Stimulated activated naive CD8-positive, alpha-beta T cell treated with anti-CD3 and anti-CD28 coated beads, Interleukin-15, Interleukin-2, amounts not matched to agents 100 U/mL and 50 U/mL, for 24 hours (primary cell): ENCODE measurements around the gene AK2.
"Not testable (repeated sequence)": the region's sequence is repeated elsewhere in the genome, so short reads cannot be mapped to it uniquely, and the experiment has no call there.

Experiments used
- ATAC-seq: fragments of 150-1000 bp; cut with Tn5 transposase; one replicate; pipeline ENCODE4 v1.10.0; 2021
- DNase-seq: peaks from one replicate; pipeline ENCODE4 v3.0.0; 2021

The AK2 gene

DNA sequence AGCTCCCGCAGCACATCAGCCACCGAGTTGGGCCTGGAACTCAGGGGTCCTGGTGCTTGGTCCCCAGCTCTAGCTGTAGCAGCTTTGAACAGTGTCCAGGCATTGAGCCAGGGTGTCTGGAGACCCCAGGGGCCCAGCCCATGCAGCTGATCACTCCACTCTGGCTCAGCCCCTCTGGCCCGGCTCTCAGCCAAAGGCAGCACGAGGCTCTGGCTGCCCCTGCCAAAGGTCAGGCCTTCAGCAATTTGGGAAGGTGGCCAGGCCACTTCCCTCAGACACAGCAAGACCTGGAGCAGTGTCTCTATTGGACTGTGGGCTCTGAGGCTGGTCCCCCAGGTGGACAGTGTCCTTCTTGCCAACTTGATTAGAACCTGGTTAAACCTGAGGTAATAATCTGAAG lies 37.7 kb downstream of the AK2 start:
- DNase-seq (no peak), ATAC-seq (no peak)

DNA sequence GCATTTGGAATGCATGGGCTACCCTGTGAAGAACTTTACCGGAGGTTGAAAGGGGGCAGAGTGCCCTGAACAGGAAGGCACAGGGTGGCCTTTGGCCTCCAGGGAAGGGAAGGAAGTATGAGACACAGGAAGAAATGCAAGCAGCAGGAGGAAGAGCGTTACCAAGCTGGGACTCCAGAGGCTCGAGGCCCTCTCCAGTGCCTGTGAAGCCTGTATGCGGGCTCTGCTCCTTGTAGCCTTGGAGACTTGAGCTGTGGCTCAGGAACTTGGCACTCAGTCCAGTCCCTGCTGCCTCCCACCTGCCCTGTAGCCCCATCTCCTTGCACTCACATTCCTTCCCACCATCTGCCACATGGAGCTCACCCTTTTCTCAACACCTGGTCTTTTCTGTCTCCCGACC lies 38.6 kb downstream of the AK2 start:
- ATAC-seq, result no peak
- DNase-seq, result no peak

DNA sequence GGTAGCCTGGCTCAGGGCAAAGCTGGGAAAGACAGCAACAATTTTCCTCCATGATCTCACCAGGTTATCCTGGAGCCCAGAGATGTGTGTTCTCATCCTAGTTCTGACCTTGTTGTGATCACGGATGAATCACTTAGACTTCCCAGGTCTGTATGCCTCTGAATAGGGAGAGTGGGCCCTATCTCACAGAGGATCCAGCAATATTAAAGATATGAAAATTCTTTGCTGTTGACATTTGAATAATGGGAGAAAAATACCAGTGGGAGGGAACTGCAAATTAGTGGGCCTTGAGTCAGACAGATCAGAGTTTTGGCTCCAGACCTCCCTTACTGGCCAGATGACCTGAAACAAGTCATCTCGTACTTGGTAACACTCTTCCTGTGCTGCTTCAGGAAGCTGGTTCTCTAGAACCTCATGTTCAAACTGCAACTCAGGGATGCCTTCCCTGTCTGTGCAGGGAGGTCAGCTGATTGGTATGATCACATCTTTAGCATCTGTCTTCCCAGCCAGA lies 39.2 kb downstream of the AK2 start:
- DNase-seq, result no peak
- ATAC-seq, result no peak

DNA sequence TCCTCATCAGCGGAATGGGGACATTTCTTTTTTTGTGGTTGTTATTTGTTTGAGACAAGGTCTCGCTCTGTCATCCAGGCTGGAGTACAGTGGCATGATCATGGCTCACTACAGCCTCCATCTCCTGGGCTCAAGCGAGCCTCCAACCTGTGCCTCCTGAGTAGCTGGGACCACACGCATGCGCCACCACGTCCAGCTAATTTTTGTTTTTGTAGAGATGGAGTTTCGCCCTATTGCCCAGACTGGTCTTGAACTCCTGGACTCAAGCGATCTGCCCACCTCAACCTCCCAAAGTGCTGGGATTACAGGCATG lies 43.4 kb downstream of the AK2 start:
- ATAC-seq, DNase-seq: not testable (repeated sequence)

DNA sequence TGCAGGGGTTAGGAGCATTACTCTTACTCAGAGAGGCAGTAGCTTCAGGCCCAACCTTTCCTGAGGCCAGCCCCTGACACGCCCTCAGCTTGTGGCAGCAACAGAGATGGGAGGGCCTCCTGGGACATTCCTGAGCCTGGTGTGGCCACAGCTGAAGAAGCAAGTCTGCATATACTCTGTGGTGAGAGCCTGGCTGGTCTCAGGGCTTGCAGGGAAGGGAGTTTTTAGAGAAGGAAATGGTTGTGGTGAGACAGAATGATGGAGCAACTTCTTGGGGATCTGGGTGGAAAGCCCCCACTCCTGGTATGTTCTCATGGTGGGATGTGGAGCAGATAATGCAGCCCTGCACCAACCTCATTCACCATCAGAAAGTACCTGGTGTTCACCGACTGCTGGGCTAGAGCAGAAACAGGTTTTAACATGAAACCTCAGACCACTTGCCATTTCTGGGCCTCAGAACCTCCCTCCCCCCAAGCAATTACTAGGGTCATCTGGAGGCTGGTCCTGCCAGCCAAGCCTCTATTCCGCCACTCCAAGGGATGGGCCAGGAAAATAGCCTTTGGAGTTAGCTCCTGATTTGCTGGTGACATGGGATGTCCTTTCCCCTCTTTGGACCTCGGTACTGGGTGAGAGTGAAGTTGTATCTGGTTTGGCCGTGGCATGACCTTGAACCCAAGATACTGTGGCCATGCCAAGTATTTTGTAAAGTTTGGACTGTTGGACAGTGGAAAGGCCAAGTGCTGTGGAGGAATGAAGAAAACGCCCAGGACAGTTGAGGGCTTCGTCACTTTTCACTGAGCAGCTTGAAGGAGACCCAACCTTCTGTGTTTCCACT lies 44.0 kb downstream of the AK2 start:
- DNase-seq (peak; percentile 81), ATAC-seq (peak; percentile 93)

DNA sequence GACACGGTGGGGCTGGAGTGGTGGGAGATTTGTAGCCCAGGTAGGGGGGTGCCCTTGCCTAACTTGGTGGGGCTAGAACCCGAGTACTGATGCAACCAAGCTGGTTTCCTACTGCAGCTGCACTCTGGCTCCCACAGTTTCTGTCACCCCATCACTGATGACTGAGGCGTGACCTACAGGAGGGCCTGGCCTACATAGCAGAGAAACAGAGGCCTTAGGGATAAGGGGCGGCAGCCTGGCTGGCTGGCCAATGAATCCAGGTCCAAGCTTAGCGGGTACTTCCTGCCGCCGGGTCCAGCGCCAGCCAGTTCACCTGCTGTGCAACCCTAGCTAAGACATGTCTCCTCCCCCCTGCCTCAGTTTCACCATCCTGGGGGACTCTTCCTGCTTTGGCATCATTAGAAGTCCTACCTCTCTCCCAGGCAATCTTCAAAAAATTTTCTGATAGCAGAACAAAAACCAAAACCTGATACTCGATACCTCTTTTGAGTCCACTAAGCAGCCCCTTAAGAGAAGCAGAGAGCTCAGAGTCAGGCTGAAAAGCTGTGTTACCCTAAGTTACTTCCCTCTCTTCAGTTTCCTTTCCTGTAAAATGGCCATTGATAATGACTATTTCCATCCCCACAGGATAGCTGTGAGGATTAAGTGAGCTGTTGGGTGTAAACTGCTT lies 44.7 kb downstream of the AK2 start:
- DNase-seq, result no peak
- no peak for ATAC-seq

DNA sequence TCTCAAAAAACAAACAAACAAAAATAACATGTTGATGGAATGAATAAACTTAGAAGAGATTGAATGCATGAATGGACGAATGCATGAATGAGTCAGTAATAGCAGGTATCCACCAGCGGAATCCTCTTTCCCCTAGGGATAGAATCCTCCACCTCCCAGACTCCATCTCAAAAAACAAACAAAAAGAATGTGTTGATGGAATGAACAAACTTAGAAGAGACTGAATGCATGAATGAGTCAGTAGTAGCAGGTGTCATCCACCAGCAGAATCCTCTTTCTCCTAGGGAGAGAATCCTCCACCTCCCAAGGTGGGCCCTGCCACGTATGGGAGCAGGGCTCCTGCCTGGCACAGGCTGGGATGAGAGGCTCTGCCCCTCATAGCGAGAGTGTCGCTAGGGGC lies 45.3 kb downstream of the AK2 start:
- ATAC-seq, result no peak
- DNase-seq, result no peak

DNA sequence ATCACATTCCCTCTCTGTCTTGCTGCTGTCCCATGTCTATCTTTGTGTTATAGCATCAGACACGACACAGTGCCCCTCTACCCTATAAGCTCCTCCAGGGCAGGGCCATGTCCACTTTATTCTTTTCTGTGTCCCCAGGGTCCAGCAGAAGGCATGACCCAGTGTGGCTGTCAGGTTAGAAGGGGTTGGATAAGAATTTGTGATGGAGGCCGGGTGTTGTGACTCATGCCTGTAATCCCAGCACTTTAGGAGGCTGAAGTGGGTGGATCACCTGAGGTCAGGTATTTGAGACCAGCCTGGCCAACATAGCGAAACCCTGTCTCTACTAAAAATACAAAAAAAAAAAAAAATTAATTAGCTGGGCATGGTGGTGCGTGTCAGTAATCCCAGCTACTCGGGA lies 45.8 kb downstream of the AK2 start:
- DNase-seq, result no peak
- no peak for ATAC-seq

DNA sequence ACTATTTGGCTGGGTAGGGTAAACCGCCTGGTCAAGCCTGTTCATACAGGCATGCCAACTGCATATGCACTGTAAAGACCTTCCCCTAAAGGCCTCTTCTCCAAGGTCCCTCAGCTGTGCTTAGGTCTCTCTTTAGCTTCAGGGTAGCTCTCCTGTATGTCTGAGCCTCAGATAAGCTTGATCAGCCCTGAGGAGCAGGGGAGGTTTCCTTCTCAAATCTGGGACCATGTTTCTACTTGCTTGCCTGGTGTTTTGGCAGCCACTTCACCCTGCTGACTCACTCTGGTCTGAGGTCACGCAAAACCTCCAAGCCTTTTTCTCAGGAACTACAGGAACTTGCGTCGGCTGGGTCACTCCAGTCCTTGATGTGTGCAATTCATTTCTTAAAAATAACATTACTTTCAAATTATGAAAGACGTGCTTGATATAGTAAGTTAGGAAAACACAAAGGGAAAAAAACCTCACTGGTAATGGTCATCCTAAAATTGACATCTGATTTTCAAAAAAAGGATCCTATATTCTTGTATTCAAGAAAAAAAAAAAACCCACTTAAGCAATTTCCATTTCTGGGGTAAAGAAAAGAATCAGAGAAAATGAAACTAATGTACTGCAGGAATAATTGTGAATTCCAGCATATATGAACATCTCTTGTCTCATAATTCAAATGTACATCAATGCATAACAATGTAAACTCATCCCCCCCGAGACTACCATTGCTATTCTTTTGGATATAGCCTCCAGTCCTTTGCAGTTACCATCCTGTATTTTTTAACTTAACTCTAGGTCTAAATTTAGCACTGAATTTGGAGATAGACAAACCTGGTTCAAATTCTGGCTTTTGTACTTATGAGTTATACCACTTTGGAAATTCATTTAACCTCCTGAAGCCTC lies 47.3 kb downstream of the AK2 start:
- DNase-seq (peak; percentile 60), ATAC-seq (peak; percentile 48)

DNA sequence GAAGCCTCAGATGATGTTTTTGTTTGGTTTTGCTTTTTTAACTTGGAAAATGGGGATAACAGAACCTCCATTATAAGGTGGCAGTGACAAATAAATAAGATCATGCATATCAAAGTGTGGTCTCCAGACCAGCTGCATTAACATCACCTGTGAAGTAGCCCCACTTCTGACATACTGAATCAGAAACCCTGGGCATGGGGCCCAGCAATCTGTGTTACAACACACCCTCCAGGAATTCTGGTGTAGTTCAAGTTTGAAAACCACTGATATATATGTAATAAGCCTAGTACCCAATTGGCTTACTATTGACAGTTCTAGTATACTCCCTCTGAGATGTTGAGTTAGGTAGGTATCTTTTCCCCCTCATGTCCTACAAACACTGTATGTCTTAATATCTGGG lies 48.0 kb downstream of the AK2 start:
- ATAC-seq (no peak), DNase-seq (no peak)

DNA sequence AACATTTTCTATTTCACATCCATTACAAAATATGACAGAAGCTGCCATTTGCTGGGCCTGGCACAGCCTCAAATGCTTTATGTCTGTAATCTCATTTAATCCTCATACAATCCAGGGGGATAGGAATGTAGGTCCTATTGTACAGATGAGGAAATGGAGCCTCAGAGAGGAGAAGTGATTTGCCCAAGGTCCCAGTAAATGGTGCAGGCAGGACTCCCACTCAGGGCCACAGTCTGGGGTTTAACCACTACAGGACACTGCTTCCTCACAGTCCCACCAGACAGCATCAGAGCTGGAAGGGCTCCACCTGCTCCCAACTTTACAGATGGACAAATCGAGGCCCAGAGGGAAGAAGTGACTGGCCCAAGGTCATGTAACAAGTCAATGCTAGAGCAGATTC lies 51.5 kb downstream of the AK2 start:
- DNase-seq (no peak), ATAC-seq (no peak)

DNA sequence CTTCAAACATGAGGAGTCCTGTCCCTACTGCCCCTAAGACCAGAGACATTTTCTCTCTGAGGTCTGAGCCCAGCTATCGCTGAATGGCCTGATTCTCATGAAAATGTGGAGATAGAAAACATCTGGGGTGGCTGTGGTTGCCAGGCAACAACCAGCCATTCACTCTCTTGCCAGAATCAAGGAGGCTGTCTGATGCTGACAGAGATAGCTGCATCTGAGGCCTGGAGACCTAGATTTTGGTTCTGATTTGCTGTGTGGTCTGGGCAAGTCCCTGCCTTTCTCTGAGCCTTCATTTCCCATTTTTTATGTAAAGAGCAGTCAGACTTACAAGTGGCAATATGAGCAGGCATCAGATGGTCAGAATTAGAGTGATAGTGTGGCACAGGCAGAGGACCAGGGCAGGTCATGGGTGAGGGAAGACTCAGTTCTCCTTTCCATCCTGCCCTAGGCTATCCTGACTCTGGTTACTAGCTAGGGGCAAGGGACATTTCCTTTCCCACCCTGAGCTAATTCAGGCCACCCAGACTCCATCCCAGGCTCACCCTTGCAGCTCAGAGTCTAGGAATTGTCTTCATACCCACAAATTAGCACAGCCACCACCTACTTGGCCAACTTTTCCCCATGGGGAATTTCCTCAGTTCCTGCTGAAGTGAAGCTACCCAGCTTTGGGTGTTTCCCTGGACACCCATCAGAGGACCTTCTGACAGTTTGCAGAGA lies 52.1 kb downstream of the AK2 start:
- DNase-seq (no peak), ATAC-seq (peak; percentile 14)

DNA sequence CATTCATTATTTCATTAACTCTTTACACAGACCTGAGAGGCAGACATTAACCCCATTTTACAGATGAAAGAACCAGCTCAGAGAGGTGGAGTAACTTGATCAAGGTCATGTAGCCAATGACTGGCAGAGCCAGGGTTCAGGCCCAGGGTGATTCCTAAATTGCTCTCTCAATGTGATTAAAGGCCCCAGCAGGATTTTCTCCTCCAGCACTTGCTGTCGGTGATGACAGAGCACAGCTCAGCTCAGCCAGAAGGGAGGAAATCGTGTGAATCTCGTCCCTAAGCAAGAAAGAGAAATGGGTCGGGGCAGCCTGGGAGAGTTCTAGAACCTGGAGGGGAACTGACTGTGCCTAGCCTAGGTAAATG lies 52.6 kb downstream of the AK2 start:
- ATAC-seq (no peak), DNase-seq (no peak)

DNA sequence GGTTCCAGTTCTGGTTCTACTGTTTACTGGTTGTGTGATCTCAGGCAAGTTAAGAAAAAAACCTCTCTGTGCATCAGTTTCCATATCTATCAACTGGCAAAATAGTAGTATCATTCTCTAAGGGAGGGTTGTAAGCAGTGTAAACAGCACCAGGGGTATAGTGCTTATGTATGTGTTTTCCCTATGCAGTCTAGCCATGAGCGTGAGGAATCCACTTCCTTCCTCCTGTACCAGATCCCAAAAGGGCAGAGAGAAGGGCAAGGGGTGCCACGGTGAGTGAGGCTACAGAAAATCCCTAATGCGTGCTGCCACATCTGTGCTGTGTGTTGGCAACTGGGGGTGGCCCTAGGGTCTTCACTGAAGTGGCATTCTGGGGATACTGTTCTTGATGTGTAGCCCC lies 53.7 kb downstream of the AK2 start:
- DNase-seq, result no peak
- ATAC-seq, result no peak

DNA sequence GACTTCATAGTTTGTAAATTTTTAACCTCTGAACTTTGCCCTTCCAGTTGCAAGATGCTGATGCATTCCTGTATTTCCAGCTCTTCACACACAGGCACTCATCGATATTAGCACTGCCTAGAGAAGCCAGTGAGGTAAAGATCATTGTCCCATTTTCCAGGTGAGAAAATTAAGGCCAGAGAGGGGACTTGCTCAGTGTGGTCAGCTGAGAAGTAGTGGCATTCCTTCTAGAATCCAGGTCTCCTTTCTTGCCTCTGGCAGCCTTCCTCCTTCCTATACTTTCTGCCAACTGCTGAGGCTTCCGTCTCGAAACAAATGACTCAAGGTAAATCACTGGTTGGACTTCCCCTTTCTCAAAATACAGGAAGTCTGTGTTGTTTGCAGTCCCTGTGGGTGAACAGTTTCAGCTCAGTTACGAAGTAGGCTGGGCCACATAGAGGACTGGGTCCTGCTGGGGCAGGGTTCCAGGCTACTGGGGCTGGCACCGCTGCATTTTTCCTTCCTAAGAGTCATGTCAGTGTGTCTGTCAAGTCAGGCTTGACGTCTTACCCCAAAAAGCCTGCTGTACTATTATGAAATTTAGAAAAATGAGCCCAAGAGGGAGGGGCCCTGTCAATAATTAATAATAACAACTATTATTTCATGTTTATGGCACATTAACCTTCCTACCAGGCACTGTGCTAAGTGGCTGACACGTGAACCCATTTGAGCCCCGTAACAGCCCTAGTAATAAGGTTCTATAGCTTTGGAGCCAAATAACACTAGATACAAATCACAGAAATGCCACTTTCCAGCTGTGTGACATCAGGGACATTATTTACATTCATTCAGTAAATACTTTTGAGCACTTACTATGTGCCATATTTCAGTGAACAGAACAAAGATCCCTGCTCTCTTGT lies 55.4 kb downstream of the AK2 start:
- ATAC-seq (peak; percentile 98), DNase-seq (peak; percentile 69)

DNA sequence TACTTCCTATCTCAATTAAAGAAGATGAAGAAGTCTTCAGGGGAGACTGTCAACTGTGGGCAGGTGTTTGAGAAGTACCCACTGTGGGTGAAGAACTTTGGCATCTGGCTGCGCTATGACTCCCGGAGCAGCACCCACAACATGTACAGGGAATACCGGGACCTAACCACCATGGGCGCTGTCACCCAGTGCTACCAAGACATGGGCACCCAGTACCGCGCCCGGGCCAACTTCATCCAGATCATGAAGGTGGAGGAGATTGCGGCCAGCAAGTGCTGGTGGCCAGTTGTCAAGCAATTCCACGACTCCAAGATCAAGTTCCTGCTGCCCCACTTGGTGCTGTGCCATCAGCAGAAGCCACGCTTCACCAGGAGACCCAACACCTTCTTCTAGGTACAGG lies 56.6 kb downstream of the AK2 start:
- DNase-seq (no peak), ATAC-seq (no peak)

DNA sequence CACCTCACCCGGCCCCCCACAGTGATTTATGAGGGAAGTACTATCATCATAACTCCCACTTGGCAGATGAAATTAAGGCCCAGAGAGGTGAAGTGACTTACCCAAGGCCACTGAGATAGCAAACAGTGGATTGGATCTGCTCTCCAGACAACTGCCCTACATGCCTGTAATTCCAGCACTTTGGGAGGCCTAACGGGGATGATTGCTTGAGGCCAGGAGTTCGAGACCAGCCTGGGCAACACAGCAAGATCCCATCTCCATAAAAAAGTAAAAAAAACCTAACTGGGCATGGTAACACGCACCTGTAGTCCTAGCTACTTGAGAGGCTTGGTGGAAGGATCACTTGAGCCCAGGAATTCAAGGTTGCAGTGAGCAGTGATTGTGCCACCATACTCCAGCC lies 57.8 kb downstream of the AK2 start:
- DNase-seq (no peak), ATAC-seq (no peak)

DNA sequence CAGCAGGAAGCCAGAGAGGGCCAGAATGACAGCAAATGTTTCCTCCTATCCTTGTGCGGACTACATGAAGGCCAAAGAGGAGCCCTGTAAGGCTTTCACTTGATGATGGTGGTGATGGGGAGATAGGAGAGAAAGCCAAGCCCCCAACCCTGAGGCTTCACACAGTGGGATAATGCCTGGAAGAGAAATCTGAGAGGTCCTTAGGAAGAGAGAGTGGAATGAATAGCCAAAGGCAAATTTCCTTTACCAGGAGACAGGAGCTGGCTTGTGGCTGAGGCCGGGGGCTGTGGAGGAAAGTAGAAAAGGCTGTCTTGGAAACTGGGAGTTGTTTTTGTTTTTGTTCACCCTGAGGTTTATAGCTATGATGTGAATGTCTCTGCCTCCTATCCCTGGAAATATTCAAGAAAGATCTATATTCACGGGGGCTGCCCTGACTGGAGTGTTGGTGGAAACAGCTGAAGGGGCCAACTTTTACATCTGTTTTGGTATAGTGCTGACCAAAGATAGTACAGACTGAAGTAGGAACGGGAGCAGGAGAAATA lies 59.1 kb downstream of the AK2 start:
- DNase-seq (no peak), ATAC-seq (no peak)

DNA sequence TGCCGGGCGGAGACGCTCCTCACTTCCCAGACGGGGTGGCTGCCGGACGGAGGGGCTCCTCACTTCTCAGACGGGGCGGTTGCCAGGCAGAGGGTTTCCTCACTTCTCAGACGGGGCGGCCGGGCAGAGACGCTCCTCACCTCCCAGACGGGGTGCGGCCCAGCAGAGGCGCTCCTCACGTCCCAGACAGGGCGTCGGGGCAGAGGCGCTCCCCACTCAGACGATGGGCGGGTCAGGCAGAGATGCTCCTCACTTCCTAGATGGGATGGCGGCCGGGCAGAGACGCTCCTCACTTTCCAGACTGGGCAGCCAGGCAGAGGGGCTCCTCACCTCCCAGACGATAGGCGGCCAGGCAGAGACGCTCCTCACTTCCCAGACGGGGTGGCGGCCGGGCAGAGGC lies 61.6 kb downstream of the AK2 start:
- not testable (repeated sequence) for DNase-seq, ATAC-seq

DNA sequence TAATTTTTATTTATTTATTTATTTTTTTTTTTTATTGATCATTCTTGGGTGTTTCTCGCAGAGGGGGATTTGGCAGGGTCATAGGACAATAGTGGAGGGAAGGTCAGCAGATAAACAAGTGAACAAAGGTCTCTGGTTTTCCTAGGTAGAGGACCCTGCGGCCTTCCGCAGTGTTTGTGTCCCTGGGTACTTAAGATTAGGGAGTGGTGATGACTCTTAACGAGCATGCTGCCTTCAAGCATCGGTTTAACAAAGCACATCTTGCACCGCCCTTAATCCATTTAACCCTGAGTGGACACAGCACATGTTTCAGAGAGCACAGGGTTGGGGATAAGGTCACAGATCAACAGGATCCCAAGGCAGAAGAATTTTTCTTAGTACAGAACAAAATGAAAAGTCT lies 63.2 kb downstream of the AK2 start:
- ATAC-seq, DNase-seq: not testable (repeated sequence)
